Activated CD8-positive, alpha-beta memory T cell treated with anti-CD3 and anti-CD28 coated beads, Interleukin-2, amount 50 U/mL, for 1 hour (primary cell): ENCODE data around the gene TBP.

Experiments
- DNase-seq: peaks from one replicate; pipeline ENCODE4 v3.0.0-alpha.2; 2020; ENCODE audit errors: extremely low read depth

The TBP gene

GRCh38 chr6:170535004-170535403 lies 19.2 kb upstream of the TBP start:
- DNase-seq = no peak

GRCh38 chr6:170536671-170537070 lies 17.5 kb upstream of the TBP start:
- DNase-seq = no peak

GRCh38 chr6:170537329-170537728 lies 16.8 kb upstream of the TBP start:
- DNase-seq = no peak

- no peak for DNase-seq
Observed at GRCh38 chr6:170542031-170542719, 12.0 kb upstream of the TBP start.

- DNase-seq = no peak
Observed at GRCh38 chr6:170545405-170545804, 8.8 kb upstream of the TBP start.

GRCh38 chr6:170552765-170553533 lies 1.2 kb upstream of the TBP start, which contains the start of gene PSMB1:
TSS of gene PSMB1 (minus strand) at chr6:170553307. CDS start at chr6:170553242, 65 bp downstream.
- DNase-seq = peak; percentile 54

- DNase-seq = no peak
Observed at GRCh38 chr6:170553534-170554012, 596 bp upstream of the TBP start.

- no peak for DNase-seq
Observed at GRCh38 chr6:170554796-170555137, 598 bp downstream of the TBP start.

GRCh38 chr6:170555305-170555704 lies 1.1 kb downstream of the TBP start:
- DNase-seq = no peak

- no peak for DNase-seq
Observed at GRCh38 chr6:170561555-170561954, 7.4 kb downstream of the TBP start.

GRCh38 chr6:170564936-170565530 lies 10.9 kb downstream of the TBP start:
- DNase-seq = no peak

GRCh38 chr6:170572704-170573466 lies 18.7 kb downstream of the TBP start:
- no peak for DNase-seq

- no peak for DNase-seq
Observed at GRCh38 chr6:170575250-170575649, 21.1 kb downstream of the TBP start.

GRCh38 chr6:170578909-170579308 lies 24.7 kb downstream of the TBP start:
- no peak for DNase-seq

- no peak for DNase-seq
Observed at GRCh38 chr6:170583756-170584180, 29.6 kb downstream of the TBP start.

- peak; percentile 69 for DNase-seq
Observed at GRCh38 chr6:170584181-170584953, 30.2 kb downstream of the TBP start, which contains the start of gene PDCD2. TSS of gene PDCD2 (minus strand) at chr6:170584637. CDS start at chr6:170584581, 56 bp downstream.

- no peak for DNase-seq
Observed at GRCh38 chr6:170584954-170585498, 30.9 kb downstream of the TBP start.

GRCh38 chr6:170590725-170591124 lies 36.6 kb downstream of the TBP start:
- DNase-seq = no peak

GRCh38 chr6:170596426-170596825 lies 42.3 kb downstream of the TBP start:
- no peak for DNase-seq

GRCh38 chr6:170597278-170597677 lies 43.1 kb downstream of the TBP start:
- DNase-seq = no peak
